PC-3 (cell line): ENCODE measurements around the gene OTX2. TPM values are rescaled to one million over a fixed set of nuclear protein-coding genes. Genes with fewer than 3 reads are reported as not detected.

Experiments used
- ATAC-seq: fragments of 200-7000 bp; cut with Tn5 transposase; 2 replicates; pipeline ENCODE4 v1.9.1; 2020; ENCODE audit warnings: mild to moderate bottlenecking, moderate library complexity
- BruUV-seq: library from RNA; stranded (reverse); fragments of 400-500 nt; replicated peaks from 2 replicates; lab custom pipeline; 2021; lab: Mats Ljungman, UMichigan
- CTCF ChIA-PET: fragments of 300-600 bp; sonication (Branson Sonifier 250); formaldehyde crosslinking; loops from one replicate; lab custom pipeline; 2022; ENCODE audit warnings: antibody characterized with exemption; lab: Charles Lee
- POLR2A ChIA-PET: fragments of 300-600 bp; sonication (Branson Sonifier 250); formaldehyde crosslinking; loops from one replicate; lab custom pipeline; 2022; ENCODE audit warnings: antibody characterized with exemption; ENCODE audit not compliant: unreplicated experiment; lab: Charles Lee
- DNase-seq: peaks from one replicate; pipeline ENCODE4 v3.0.0-alpha.2; 2015
- H2AFZ ChIP-seq: fragments of 300-600 bp; sonication (generic); 2 replicates; pipeline ENCODE4 v1.6.0; 2016; ENCODE audit warnings: antibody characterized with exemption, low read length
- H3F3A ChIP-seq: fragments of 300-600 bp; sonication (generic); one replicate; pipeline ENCODE4 v1.6.0; 2017; ENCODE audit warnings: antibody characterized with exemption, low read length, control low read depth, mild to moderate bottlenecking; ENCODE audit not compliant: unreplicated experiment
- H3K27ac ChIP-seq: fragments of 300-600 bp; sonication (generic); 2 replicates; pipeline ENCODE4 v1.5.1; 2016; ENCODE audit warnings: mild to moderate bottlenecking, low read length
- H3K27me3 ChIP-seq: fragments of 300-600 bp; sonication (generic); 2 replicates; pipeline ENCODE4 v1.6.1; 2016; ENCODE audit warnings: low read length, mixed read lengths
- H3K36me3 ChIP-seq: fragments of 300-600 bp; sonication (generic); 2 replicates; pipeline ENCODE4 v1.6.1; 2016; ENCODE audit warnings: low read depth, mixed run types, low read length, mixed read lengths
- H3K4me1 ChIP-seq: fragments of 300-600 bp; sonication (generic); 2 replicates; pipeline ENCODE4 v1.5.1; 2016; ENCODE audit warnings: low read length; ENCODE audit not compliant: insufficient read depth
- H3K4me2 ChIP-seq: fragments of 300-600 bp; sonication (generic); 2 replicates; pipeline ENCODE4 v1.6.0; 2016; ENCODE audit warnings: low read length
- H3K4me3 ChIP-seq: fragments of 300-600 bp; sonication (generic); 2 replicates; pipeline ENCODE4 v1.5.1; 2016; ENCODE audit warnings: mild to moderate bottlenecking, low read length, mixed read lengths
- H3K79me2 ChIP-seq: fragments of 300-600 bp; sonication (generic); 2 replicates; pipeline ENCODE4 v1.6.1; 2017; ENCODE audit warnings: low read length, mixed read lengths
- H3K9ac ChIP-seq: fragments of 300-600 bp; sonication (generic); 2 replicates; pipeline ENCODE4 v1.6.0; 2016; ENCODE audit warnings: mild to moderate bottlenecking, low read length
- H3K9me2 ChIP-seq: fragments of 300-600 bp; sonication (generic); replicated peaks from 2 replicates; pipeline ENCODE4 v1.6.1; 2016; ENCODE audit warnings: mixed run types, low read length, mixed read lengths
- H3K9me3 ChIP-seq: fragments of 300-600 bp; sonication (generic); 2 replicates; pipeline ENCODE4 v1.6.1; 2016; ENCODE audit warnings: low read length, mixed read lengths
- H4K20me1 ChIP-seq: fragments of 300-600 bp; sonication (generic); 2 replicates; pipeline ENCODE4 v1.6.1; 2016; ENCODE audit warnings: low read length, mixed read lengths
- CTCF ChIP-seq: fragments of 300-600 bp; sonication (generic); conservative IDR thresholded peaks from 2 replicates; pipeline ENCODE4 v1.5.1; 2017; ENCODE audit warnings: antibody characterized with exemption, low read depth, mild to moderate bottlenecking, low read length
- EZH2 ChIP-seq: fragments of 300-600 bp; sonication (generic); IDR thresholded peaks from one replicate; pipeline ENCODE4 v1.6.1; 2017; ENCODE audit warnings: antibody characterized with exemption, mild to moderate bottlenecking, low read length; ENCODE audit not compliant: unreplicated experiment
- EZH2phosphoT487 ChIP-seq: fragments of 300-600 bp; sonication (generic); IDR thresholded peaks from 2 replicates; pipeline ENCODE4 v1.6.1; 2018; ENCODE audit warnings: mild to moderate bottlenecking, antibody characterized with exemption, low read length, borderline replicate concordance
- intact Hi-C: fragments of 100-400 bp; cut with micrococcal nuclease; formaldehyde crosslinking; loops from 2 replicates; pipeline ENCODE4 v1.9.0; 2023
- total RNA-seq: library from RNA; depleted of rRNA; stranded (reverse); fragments of >200 nt; gene quantifications from 2 replicates; pipeline ENCODE4 v1.2.3, GENCODE V29; 2014

Gene OTX2
- total RNA-seq, 1 experiment from 2014 or later, result not detected

GRCh38 chr14:56855891-56856461, 45.7 kb upstream of the OTX2 start:
- ChIA-PET CTCF (no interaction called here), POLR2A (no interaction called here)
- no peaks in the 10 kb centered on the region for H3K79me2 ChIP-seq
- TF ChIP-seq CTCF (no peak), EZH2phosphoT487 (no peak), EZH2 (no peak)
- intact Hi-C loops, result no loop called here
- no peaks in the 10 kb centered on the region for H4K20me1 ChIP-seq
- H3K27me3 ChIP-seq, result peaks cover 89% of the 10 kb centered on the region
- no peak overlapping the region for H2AFZ ChIP-seq
- H3K36me3 ChIP-seq, result no peaks in the 10 kb centered on the region
- H3K4me3 ChIP-seq, result no peak overlapping the region
- no peak overlapping the region for H3K27ac ChIP-seq
- H3K9me2 ChIP-seq, result no peaks in the 10 kb centered on the region
- ATAC-seq, result no peak
- no TSS peak for BruUV-seq
- no peak for DNase-seq
- no peak overlapping the region for H3K9ac ChIP-seq
- H3F3A ChIP-seq, result no peaks in the 10 kb centered on the region
- H3K9me3 ChIP-seq, result no peaks in the 10 kb centered on the region
- no peaks in the 10 kb centered on the region for H3K4me1 ChIP-seq
- H3K4me2 ChIP-seq, result no peak overlapping the region

GRCh38 chr14:56854325-56854724, 44.0 kb upstream of the OTX2 start:
- Histone ChIP-seq H3K4me1 (no peaks in the 10 kb centered on the region), H3K9me3 (no peaks in the 10 kb centered on the region), H3K27ac (no peak overlapping the region), H3K36me3 (no peaks in the 10 kb centered on the region), H3K27me3 (peaks cover 83% of the 10 kb centered on the region), H3K79me2 (no peaks in the 10 kb centered on the region), H4K20me1 (no peaks in the 10 kb centered on the region), H3K4me2 (no peak overlapping the region), H3K9ac (no peak overlapping the region), H2AFZ (no peak overlapping the region), H3K9me2 (no peaks in the 10 kb centered on the region), H3K4me3 (no peak overlapping the region), H3F3A (no peaks in the 10 kb centered on the region)
- ChIA-PET POLR2A (no interaction called here), CTCF (no interaction called here)
- BruUV-seq, result no TSS peak
- ATAC-seq (no peak), DNase-seq (no peak)
- intact Hi-C loops, result no loop called here
- TF ChIP-seq CTCF (no peak), EZH2 (no peak), EZH2phosphoT487 (no peak)
